Stomach smooth muscle (tissue), 2 donors: ENCODE measurements around the gene TCP11.
"Not testable (repeated sequence)": the region's sequence is repeated elsewhere in the genome, so short reads cannot be mapped to it uniquely, and the experiment has no call there.

Experiments used
- H3K27ac ChIP-seq: one replicate; pipeline ENCODE4 v1.7.0; 2013; ENCODE audit warnings: mild to moderate bottlenecking, low read length, inconsistent platforms
- H3K27me3 ChIP-seq, 2 donors: one replicate each; pipeline ENCODE4 v1.7.0; 2013; ENCODE audit warnings: low read length in 2 of 2; ENCODE audit not compliant: insufficient read depth in 2 of 2, control insufficient read depth in 1 of 2
- H3K36me3 ChIP-seq, 2 donors: one replicate each; pipeline ENCODE4 v1.7.0; 2013; ENCODE audit warnings: low read length in 2 of 2; ENCODE audit not compliant: control insufficient read depth in 2 of 2, insufficient read depth in 2 of 2
- H3K4me1 ChIP-seq: one replicate; pipeline ENCODE4 v1.7.0; 2013; ENCODE audit warnings: low read length; ENCODE audit not compliant: control insufficient read depth, insufficient read depth
- H3K4me3 ChIP-seq, 2 donors: one replicate each; pipeline ENCODE4 v1.7.0; 2013; ENCODE audit warnings: low read length in 2 of 2
- H3K9ac ChIP-seq, 2 donors: one replicate each; pipeline ENCODE4 v1.7.0; 2013; ENCODE audit warnings: low read length in 2 of 2, mild to moderate bottlenecking in 1 of 2
- H3K9me3 ChIP-seq, 2 donors: one replicate each; pipeline ENCODE4 v1.7.0; 2013; ENCODE audit warnings: low read length in 2 of 2; ENCODE audit not compliant: control insufficient read depth in 2 of 2
- donor health status: healthy.
- donor health status: Pancreatic carcinoma.

TCP11 gene

GRCh38 chr6:35128042-35128441 lies 13.1 kb downstream of the TCP11 start:
- H3K4me1 ChIP-seq = no peaks in the 10 kb centered on the region
- no peak overlapping the region for H3K9ac ChIP-seq
- H3K36me3 ChIP-seq = no peaks in the 10 kb centered on the region
- no peaks in the 10 kb centered on the region for H3K27me3 ChIP-seq
- no peak overlapping the region for H3K27ac ChIP-seq
- H3K9me3 ChIP-seq = no peaks in the 10 kb centered on the region
- no peak overlapping the region for H3K4me3 ChIP-seq

GRCh38 chr6:35124356-35124755 lies 16.8 kb downstream of the TCP11 start:
- Histone ChIP-seq H3K4me3 (no peak overlapping the region), H3K9ac (no peak overlapping the region), H3K4me1 (no peaks in the 10 kb centered on the region), H3K27ac (no peak overlapping the region), H3K36me3 (no peaks in the 10 kb centered on the region), H3K9me3 (no peaks in the 10 kb centered on the region), H3K27me3 (no peaks in the 10 kb centered on the region)

GRCh38 chr6:35120746-35121145 lies 20.4 kb downstream of the TCP11 start:
- Histone ChIP-seq H3K9ac (no peak overlapping the region), H3K4me3 (no peak overlapping the region), H3K36me3 (no peaks in the 10 kb centered on the region), H3K27ac (no peak overlapping the region), H3K9me3 (no peaks in the 10 kb centered on the region), H3K4me1 (no peaks in the 10 kb centered on the region), H3K27me3 (no peaks in the 10 kb centered on the region)

- no peaks in the 10 kb centered on the region for H3K27me3 ChIP-seq
- no peaks in the 10 kb centered on the region for H3K36me3 ChIP-seq
- no peak overlapping the region for H3K27ac ChIP-seq
- no peak overlapping the region for H3K4me3 ChIP-seq
- no peak overlapping the region for H3K9ac ChIP-seq
- peaks cover 0 to 3% of the 10 kb centered on the region in 2 donors for H3K9me3 ChIP-seq
- H3K4me1 ChIP-seq = no peaks in the 10 kb centered on the region
Observed at GRCh38 chr6:35108309-35108885, 32.7 kb downstream of the TCP11 start.

- H3K9me3 ChIP-seq, H3K4me3 ChIP-seq, H3K27me3 ChIP-seq, H3K4me1 ChIP-seq, H3K36me3 ChIP-seq, H3K9ac ChIP-seq, H3K27ac ChIP-seq: not testable (repeated sequence)
Observed at GRCh38 chr6:35107761-35108160, 33.4 kb downstream of the TCP11 start.

GRCh38 chr6:35107208-35107607 lies 33.9 kb downstream of the TCP11 start:
- H3K27ac ChIP-seq = not testable (repeated sequence)

GRCh38 chr6:35106061-35106460 lies 35.1 kb downstream of the TCP11 start:
- not testable (repeated sequence) for H3K27ac ChIP-seq, H3K27me3 ChIP-seq, H3K9ac ChIP-seq, H3K9me3 ChIP-seq, H3K4me3 ChIP-seq, H3K36me3 ChIP-seq, H3K4me1 ChIP-seq

More at GRCh38 chr6:35107208-35107607, 33.9 kb downstream of the TCP11 start:
- not testable (repeated sequence) for H3K27me3 ChIP-seq, H3K4me3 ChIP-seq, H3K4me1 ChIP-seq, H3K36me3 ChIP-seq, H3K9me3 ChIP-seq, H3K9ac ChIP-seq

GRCh38 chr6:35105078-35105477 lies 36.1 kb downstream of the TCP11 start:
- no peaks in the 10 kb centered on the region for H3K27me3 ChIP-seq
- H3K36me3 ChIP-seq = no peaks in the 10 kb centered on the region
- H3K27ac ChIP-seq = no peak overlapping the region
- H3K4me1 ChIP-seq = no peaks in the 10 kb centered on the region
- no peak overlapping the region for H3K9ac ChIP-seq
- H3K9me3 ChIP-seq = no peaks in the 10 kb centered on the region
- no peak overlapping the region for H3K4me3 ChIP-seq

- Histone ChIP-seq H3K4me3 (no peak overlapping the region), H3K9ac (no peak overlapping the region), H3K4me1 (peaks cover 2% of the 10 kb centered on the region), H3K27ac (no peak overlapping the region), H3K27me3 (no peaks in the 10 kb centered on the region), H3K9me3 (no peaks in the 10 kb centered on the region), H3K36me3 (no peaks in the 10 kb centered on the region)
Observed at GRCh38 chr6:35099116-35099515, 42.0 kb downstream of the TCP11 start.

GRCh38 chr6:35096129-35096862 lies 44.8 kb downstream of the TCP11 start:
- no peak overlapping the region for H3K9ac ChIP-seq
- no peaks in the 10 kb centered on the region for H3K27me3 ChIP-seq
- no peaks in the 10 kb centered on the region for H3K9me3 ChIP-seq
- H3K4me1 ChIP-seq = peaks cover 23% of the 10 kb centered on the region
- no peaks in the 10 kb centered on the region for H3K36me3 ChIP-seq
- no peak overlapping the region for H3K27ac ChIP-seq
- no peak overlapping the region for H3K4me3 ChIP-seq

GRCh38 chr6:35094183-35094582 lies 47.0 kb downstream of the TCP11 start:
- no peaks in the 10 kb centered on the region for H3K9me3 ChIP-seq
- H3K9ac ChIP-seq = no peak overlapping the region
- peaks cover 3 to 5% of the 10 kb centered on the region in 2 donors for H3K36me3 ChIP-seq
- H3K27me3 ChIP-seq = no peaks in the 10 kb centered on the region
- H3K4me3 ChIP-seq = no peak overlapping the region
- no peak overlapping the region for H3K27ac ChIP-seq
- H3K4me1 ChIP-seq = peaks cover 44% of the 10 kb centered on the region
